ENCODE results near the gene ACOD1.
A peak's percentile ranks its signal among the peaks of the same experiment; 100 is the strongest.

The ACOD1 gene

DNA sequence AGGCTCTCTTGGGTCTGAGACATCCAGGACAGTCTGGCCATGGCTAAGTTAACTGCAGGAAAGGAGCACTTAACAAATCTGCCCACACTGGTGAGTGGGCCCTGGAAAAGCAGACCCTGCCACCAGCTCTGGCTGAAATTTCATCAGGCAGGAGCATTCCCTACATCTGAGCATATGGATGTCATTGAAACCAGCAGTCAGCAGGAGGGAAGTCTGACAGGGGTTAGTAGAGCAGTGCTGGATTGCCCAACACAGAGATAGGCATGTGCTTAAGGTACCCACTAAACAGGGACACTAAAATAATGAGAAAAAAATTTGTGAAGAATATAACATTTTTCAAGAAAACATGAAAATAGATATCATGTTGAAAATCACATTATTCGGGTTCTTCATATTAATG, 13.6 kb upstream of the ACOD1 start:
- no peak for DNase-seq (ENCODE audit: extremely low read depth, low read depth)
- TF ChIP-seq, protein P1, sequence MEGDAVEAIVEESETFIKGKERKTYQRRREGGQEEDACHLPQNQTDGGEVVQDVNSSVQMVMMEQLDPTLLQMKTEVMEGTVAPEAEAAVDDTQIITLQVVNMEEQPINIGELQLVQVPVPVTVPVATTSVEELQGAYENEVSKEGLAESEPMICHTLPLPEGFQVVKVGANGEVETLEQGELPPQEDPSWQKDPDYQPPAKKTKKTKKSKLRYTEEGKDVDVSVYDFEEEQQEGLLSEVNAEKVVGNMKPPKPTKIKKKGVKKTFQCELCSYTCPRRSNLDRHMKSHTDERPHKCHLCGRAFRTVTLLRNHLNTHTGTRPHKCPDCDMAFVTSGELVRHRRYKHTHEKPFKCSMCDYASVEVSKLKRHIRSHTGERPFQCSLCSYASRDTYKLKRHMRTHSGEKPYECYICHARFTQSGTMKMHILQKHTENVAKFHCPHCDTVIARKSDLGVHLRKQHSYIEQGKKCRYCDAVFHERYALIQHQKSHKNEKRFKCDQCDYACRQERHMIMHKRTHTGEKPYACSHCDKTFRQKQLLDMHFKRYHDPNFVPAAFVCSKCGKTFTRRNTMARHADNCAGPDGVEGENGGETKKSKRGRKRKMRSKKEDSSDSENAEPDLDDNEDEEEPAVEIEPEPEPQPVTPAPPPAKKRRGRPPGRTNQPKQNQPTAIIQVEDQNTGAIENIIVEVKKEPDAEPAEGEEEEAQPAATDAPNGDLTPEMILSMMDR (IDR thresholded peaks at IDR 0.05; ENCODE audit: low read depth, low read length) = no peak

DNA sequence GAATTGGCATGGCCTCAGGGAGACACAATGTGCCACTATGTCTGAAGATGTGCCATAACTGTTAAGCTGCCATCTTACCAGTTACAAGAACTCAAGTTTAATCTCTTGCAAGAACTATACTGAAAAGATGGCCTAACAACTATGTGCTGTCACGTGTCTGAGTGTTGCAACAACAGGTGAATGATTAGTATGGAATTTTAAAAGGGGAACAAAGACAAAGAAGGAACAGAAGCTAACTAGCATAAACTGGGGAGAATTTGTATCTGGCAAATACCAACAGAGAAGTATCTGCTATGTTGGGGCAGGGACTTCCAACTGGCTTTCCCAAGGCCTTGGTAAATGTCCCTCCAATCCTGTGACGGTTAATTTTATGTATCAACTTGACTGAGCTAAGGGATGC, 11.5 kb upstream of the ACOD1 start:
- no peak for DNase-seq (ENCODE audit: extremely low read depth, low read depth)

DNA sequence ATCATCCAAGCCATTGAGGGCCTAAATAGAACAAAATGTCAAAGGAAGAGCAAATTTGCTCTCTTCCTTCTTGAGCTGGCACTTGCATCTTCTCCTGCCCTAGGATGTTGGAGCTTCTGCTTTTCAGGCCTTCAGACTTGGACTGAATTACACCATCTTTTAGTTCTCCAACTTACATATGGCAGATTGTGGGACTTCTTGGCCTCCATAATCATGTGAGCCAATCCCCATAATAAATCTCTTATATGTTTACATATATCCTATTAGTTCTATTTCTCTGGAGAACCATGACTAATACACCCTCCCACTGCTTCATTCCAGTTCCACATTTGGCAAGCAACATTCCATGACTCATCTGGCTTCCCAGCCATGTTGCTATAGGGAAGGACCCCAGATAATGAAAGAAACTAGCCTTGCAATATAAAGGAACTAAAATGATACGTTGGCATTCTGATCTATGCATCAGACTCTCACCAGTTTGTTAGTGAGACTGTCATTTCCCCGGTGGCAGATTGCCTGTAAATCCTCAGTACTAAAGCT, 11.0 kb upstream of the ACOD1 start:
- TF ChIP-seq, protein P1 (IDR thresholded peaks at IDR 0.05; ENCODE audit: low read depth, low read length) = no peak
- DNase-seq (ENCODE audit: extremely low read depth, low read depth) = peak; percentile 73

More for the DNA sequence above, 11.5 kb upstream of the ACOD1 start:
- TF ChIP-seq, protein P1 (IDR thresholded peaks at IDR 0.05; ENCODE audit: low read depth, low read length) = no peak

DNA sequence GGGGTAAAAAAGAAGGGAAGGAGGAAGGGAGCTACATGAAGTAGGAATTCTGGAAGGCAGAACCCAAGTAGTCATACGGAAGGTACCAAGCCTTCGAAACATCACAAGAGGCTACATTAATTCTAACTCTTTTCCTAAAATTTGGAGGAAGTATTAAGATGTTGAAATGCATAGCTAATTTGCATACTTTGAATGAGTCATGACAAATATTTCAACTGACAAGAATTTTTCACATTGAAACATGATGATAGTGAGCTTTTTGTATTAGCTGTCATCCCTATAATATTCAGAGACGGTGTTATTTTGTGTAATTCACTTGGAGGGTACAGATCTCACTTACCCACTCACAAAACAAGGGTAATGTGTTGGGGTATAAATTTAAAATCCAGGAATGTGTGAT, 9.1 kb upstream of the ACOD1 start:
- TF ChIP-seq, protein P1 (IDR thresholded peaks at IDR 0.05; ENCODE audit: low read depth, low read length) = no peak
- no peak for DNase-seq (ENCODE audit: extremely low read depth, low read depth)

DNA sequence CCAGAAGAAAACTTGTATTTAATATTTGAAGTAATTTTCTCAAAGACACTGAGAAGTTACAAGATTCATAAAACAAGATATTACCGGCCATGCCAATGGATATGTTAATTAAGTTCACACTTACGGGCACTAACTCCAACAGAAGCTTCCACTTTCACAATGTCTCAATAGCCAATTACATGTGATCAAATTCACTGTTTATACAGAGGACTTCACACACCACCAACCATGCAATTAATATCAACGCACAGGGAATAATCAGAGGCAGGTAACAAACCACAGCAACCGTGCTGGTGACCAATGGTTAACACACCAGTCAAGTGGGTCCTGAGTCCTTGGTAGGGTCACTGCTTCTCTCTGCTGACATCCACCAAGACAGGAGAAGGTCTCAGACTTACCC, 5.9 kb upstream of the ACOD1 start:
- TF ChIP-seq, protein P1 (IDR thresholded peaks at IDR 0.05; ENCODE audit: low read depth, low read length) = no peak

DNA sequence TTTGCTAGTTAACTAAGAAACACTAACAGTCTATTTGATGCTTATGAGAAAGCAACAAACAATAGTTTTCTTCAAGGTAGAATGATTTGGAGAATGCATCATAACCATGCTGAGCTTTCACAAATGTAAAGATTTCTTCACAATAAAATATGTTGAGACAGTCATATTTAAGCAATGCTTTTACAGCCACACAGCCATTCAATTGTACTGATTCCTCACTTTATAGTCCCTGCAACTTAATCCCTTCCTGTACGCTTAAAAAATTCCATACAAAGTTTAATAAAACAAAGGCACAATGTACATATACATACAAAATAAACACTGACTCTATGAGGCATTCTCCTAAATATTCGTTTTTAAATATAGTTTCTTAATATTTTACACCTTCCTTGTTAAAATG, 4.7 kb upstream of the ACOD1 start:
- TF ChIP-seq, protein P1 (IDR thresholded peaks at IDR 0.05; ENCODE audit: low read depth, low read length) = no peak
- no peak for DNase-seq (ENCODE audit: extremely low read depth, low read depth)

More for the DNA sequence above, 5.9 kb upstream of the ACOD1 start:
- no peak for DNase-seq (ENCODE audit: extremely low read depth, low read depth)

DNA sequence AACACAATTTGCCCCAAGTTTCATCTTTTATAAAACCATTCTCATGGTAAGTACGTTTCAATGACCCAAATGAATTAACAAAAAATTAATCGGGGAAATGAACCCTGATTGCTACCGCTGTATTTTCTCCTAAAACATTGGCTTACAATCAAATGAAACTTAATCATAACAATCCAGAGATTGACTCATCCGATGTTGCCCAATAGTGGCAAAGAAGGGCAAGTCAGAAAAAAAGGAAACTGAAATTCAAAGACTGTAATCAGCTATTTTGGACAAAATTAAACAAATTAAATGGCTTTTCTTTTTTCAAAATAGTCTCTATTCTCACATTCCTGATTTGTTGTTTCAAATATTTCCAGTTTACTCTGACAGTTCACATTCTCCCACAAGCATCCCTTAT, 3.9 kb upstream of the ACOD1 start:
- DNase-seq (ENCODE audit: extremely low read depth, low read depth) = no peak
- TF ChIP-seq, protein P1 (IDR thresholded peaks at IDR 0.05; ENCODE audit: low read depth, low read length) = no peak

All from AG09319 (cell line).